Stimulated activated CD4-positive, alpha-beta T cell treated with anti-CD3 and anti-CD28 coated beads, Interleukin-12 subunit alpha, Interleukin-12 subunit beta, amount 100 ng/mL, for 48 hours (primary cell): ENCODE data around the gene STRA6.
"Not testable (repeated sequence)": the region's sequence is repeated elsewhere in the genome, so short reads cannot be mapped to it uniquely, and the experiment has no call there.

Experiments
- DNase-seq, 3 donors: peaks; one replicate each; pipeline ENCODE4 v3.0.0-alpha.2; 2020; ENCODE audit warnings: low read depth in 2 of 3, low spot score in 1 of 3

STRA6 gene

DNA sequence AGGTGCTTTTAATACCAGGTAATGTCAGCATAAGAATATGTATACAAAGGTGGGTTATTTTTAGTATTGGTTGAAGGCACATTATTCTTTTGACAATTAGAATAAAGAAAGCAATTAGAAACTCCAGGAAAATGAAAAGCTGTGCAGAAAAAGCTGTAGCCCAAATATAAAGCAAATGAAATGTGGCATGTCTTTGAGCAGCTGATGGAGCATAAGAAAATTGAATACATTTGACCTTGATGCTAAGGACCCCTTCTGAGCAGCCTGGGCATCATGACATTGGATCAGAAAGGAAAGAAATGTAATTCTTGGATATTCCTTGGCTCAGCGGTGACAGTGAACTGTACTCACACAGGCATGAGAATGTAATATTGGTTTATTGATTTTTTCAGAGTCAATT, 37.1 kb downstream of the STRA6 start:
- DNase-seq, result no peak

DNA sequence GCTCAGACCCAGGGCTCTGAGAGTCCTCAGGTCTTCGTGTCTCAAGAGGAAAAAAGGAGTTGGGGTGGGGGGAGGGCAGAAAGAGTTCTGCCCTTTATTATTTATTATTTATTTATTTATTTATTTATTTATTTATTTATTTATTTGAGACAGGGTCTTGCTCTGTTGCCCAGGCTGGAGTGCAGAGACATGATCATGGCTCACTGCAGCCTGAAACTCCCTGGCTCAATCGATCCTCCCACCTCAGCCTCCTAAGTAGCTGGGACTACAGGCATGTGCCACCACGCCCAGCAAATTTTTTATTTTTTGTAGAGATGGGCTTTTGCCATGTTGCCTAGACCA, 40.4 kb downstream of the STRA6 start:
- DNase-seq, result not testable (repeated sequence)

- not testable (repeated sequence) for DNase-seq
These were observed 42.2 kb downstream of the STRA6 start for GRCh38 chr15:74160390-74160789.

DNA sequence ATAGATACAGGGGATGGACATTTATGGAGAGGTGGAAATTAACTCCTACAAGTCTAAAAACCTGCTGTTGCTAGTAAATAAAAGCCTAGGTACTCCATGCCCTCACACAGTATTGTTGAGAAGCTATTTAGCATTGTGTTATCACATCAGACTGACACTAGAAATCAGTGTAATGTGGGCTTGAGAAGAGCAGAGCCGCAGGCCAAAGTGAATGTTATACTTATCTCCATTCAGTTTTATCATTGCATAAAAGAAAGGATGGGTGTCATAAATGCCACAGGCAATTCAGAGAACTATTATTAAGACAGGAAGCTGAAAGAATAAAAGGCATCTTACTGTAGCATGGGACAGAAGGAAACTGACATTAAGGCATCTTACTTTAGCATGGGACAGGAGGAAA, 42.8 kb downstream of the STRA6 start:
- DNase-seq, result no peak

DNA sequence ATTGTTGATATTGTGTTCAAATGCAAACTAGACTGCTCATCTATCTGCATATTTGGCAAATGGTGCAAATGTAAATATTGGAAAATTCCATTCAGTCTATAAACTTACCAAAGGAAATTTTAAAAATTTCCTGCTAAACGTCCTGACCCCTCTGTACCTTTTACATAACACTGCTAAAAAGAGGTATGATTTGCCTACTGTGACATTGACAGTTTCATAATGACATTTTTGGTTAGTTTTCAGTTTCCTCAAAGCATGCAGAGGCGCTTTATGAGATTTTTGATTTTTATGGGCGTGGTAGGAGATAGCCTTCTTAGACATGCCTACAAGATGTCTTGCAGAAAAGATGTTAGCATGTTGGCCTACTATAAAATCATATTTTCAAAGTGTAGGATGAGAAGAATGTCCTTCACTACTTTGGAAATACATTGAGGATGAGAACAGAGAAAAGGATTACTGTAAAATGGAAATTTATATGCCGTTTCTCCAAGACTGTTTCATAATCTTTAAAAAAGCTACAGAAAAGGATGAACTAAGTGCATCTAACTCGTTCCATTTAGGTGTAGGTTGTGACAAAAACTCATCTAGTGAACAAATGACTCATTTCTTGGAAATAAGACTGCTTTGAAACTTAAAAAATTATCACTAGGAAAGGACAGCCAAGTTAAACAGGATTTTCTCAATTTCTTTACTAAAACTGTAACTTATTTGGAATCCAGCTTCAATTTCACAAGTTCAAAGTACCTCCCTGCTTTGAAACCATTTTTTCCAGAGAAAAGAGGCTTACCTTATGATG, 43.5 kb downstream of the STRA6 start:
- no peak for DNase-seq

DNA sequence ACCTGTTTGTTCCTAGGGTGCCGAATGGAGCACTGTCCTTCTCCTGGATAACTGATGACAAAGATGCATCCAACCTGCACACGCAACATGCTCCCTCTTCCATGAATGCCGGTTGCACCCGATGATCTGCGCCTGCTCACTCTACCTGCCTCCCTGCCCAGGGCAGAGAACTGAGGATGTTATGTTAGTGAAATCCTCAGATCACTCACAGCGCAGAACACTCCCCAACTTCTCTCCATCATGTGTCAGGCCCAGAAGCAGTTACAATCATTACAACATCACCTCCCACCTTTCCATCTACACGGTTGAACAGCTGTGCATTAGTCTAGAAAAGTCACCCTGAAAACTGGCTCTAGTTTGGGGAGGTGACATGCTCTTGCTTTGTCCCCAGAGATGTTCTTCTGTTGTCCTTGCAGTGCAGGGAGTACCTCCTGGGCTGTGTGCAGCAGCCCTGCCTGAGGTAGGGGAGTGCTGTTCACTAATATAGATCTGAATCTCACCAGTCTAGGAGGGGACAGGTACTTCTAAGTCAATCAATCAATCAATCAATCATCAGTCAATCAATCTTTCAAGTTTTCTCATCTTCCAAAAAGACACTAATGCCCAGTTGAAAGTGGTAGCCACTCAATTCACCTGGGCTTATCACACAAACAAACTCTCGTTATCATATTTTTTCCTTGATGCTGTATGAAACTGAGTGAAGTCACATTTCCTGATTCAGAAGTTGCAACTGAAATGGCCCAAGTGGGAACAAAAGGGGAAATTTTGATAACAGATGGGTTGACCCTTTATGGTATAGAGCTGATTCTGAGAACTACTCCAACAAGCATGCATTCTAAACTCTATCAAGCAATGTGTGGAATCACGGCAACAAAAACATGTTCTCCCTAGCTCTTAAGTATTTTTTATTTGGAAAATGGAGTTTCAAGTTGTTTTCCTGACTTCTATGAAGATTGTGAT, 44.4 kb downstream of the STRA6 start:
- DNase-seq, result no peak

DNA sequence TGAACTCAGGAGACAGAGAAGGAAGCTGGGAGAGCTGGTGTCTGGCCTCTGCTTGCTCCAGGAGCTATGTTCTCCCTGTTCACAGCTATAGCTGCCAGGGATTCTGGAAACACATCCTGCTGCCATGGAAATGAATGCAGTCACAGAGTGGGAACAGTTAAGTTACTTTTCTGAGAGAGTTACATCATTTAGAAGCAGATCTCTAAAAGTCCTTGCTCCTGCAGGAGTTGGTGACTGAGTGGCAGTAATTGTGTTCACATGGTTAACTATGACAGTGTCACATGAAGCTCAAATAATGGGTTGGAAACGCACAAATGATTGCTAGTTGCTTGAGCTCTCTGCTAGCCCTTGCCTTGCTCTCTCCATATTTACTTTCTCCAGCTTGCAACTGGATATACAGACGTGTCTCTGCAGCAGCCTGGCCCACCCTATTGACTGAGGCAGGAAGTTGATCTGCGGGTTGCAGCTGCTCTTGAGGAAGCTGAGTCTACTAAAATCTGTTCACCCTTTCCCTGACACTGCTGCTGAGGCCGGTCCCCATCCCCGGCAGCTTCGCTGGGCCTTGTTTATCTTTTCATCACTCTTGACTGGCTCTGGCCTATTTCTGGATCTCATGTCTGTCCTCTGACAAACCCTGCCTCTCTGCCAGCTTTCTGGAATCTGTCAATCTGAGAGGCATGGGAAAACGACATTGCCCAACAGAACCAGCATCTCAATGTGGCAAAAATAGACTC, 45.7 kb downstream of the STRA6 start:
- no peak for DNase-seq

DNA sequence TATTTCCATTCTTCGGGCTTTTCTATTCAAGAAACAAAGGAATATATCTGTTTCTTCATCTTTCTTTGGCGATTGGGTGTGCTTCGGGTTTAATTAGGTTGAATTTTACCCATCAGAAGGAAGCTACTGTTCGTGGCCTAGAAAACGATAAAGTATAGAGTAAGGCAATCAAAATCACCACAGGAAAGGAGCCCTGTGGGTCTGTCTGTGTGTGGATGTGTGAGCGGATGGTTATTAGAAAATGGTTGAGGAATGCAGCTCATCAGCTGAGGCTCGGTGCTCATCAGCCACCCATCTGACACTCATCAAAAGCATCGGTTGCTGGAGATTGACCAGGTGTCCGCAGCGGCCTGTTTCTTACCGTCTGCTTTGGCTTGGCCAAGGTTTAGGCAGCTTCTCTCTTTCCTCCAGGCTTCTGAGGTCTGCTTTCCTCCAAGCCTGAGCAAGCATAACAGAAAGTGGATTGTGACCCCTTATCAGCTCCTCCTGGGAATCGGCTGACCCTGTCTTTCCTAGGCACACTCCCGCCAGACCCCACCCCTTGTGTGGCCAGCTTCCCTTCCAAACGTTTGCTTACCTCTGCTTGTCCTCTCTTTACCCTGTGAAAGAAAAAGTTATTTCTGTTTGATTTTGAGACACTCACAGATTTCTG, 46.7 kb downstream of the STRA6 start:
- no peak for DNase-seq

GRCh38 chr15:74147051-74147450, 55.5 kb downstream of the STRA6 start:
- DNase-seq, result no peak

DNA sequence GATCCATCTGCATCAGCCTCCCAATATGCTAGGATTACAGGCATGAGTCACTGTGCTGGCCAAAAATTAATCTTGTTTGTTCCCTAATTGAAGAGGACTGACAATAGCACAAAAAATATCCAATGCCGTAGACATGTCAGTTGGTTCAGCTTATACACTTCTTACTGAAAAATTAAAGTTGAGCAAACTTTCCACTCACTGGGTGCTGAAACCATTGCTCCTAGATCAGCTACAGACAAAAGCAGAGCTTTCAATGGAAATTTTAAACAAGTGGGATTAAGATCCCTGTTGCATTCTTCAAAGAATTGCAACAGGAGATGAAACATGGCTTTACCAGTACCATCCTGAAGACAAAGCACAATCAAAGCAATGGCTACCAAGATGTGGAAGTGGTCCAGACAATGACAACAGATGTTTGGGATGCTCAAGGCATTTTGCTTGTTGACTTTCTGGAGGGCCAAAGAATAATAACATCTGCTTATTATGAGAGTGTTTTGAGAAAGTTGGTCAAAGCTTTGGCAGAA, 56.2 kb downstream of the STRA6 start:
- DNase-seq, result no peak

- DNase-seq, result no peak
These were observed 58.3 kb downstream of the STRA6 start for GRCh38 chr15:74144153-74144775.

DNA sequence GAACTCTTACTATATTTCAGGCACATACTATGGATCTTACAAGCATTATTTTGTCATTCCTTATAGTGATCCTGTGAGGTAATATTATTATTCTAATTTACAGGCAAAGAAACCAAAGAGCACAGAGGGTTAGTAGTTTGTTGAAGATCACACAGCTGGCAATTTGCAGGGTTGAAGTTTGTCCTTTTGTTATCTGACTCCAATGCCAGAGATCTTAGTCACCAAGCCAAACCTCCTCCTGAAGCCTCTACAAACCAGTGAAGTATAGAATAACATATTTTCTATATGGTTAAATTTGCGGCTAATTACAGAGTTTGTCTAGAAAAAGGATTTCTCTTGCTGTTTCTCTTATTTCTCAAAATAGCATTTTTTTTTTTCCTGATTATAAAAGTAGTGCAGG, 61.0 kb downstream of the STRA6 start:
- DNase-seq, result no peak

DNA sequence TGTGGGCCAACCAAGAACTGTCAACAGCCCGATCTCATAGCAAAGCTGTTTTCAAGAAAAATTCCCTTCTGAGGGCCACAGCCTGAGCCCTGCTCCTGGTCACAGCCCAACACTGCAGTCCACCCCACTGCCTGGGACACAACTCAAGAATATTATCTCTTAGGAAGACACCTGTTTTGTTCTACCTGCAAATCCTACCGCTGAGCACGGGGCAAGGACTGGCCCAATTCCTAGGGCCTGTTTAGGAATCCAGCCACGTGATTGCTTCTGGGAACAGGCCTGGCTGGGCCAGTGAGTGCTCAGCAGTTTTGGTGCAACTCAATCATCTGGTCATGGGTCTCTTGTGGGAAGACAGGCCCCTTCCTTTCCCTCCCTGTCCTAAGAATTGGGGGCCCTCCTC, 63.9 kb downstream of the STRA6 start:
- DNase-seq, result no peak

DNA sequence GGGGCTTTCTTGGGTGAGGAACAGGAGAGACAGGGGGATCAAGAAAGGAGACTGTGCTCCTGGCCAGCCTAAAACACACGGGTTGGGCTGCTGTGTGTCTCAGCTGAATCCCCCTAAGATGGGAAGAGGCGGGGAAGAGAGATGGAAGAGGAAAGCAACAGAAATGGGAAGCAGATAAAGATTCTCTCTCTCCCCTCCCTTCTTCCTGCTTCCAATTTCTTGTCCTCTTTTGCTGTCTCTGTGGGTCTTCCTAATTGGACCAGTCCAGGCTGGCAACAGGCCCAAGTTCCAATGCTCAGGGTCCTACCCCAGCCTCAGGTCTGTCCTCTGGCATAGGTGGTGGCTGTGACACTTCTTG, 65.1 kb downstream of the STRA6 start:
- DNase-seq, result no peak

- DNase-seq, result no peak
These were observed 65.6 kb downstream of the STRA6 start for GRCh38 chr15:74136814-74137536.

- DNase-seq, result no peak
These were observed 66.1 kb downstream of the STRA6 start for GRCh38 chr15:74136540-74136813.

GRCh38 chr15:74135041-74135565, 67.5 kb downstream of the STRA6 start:
- DNase-seq, result no peak

GRCh38 chr15:74134387-74135027, 68.1 kb downstream of the STRA6 start:
- DNase-seq, result no peak

GRCh38 chr15:74133694-74134386, 68.7 kb downstream of the STRA6 start:
- DNase-seq, result no peak
